ENCODE results near the gene RXFP4.
A peak's percentile ranks its signal among the peaks of the same experiment; 100 is the strongest.

RXFP4 gene

GRCh38 chr1:155954645-155955044, 13.2 kb downstream of the RXFP4 start:
- no peak for DNase-seq (ENCODE audit: low spot score)
- TF ChIP-seq, protein P1, sequence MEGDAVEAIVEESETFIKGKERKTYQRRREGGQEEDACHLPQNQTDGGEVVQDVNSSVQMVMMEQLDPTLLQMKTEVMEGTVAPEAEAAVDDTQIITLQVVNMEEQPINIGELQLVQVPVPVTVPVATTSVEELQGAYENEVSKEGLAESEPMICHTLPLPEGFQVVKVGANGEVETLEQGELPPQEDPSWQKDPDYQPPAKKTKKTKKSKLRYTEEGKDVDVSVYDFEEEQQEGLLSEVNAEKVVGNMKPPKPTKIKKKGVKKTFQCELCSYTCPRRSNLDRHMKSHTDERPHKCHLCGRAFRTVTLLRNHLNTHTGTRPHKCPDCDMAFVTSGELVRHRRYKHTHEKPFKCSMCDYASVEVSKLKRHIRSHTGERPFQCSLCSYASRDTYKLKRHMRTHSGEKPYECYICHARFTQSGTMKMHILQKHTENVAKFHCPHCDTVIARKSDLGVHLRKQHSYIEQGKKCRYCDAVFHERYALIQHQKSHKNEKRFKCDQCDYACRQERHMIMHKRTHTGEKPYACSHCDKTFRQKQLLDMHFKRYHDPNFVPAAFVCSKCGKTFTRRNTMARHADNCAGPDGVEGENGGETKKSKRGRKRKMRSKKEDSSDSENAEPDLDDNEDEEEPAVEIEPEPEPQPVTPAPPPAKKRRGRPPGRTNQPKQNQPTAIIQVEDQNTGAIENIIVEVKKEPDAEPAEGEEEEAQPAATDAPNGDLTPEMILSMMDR (IDR thresholded peaks at IDR 0.05; ENCODE audit: borderline replicate concordance, control extremely low read depth, extremely low read depth, insufficient read depth, missing control alignments): no peak
- in situ Hi-C loops (cut with MboI; ENCODE audit: low sequenced_read_pairs, unreplicated experiment): no loop called here

GRCh38 chr1:155957411-155957915, 16.0 kb downstream of the RXFP4 start:
- DNase-seq (ENCODE audit: low spot score): no peak
- TF ChIP-seq, protein P1 (IDR thresholded peaks at IDR 0.05; ENCODE audit: borderline replicate concordance, control extremely low read depth, extremely low read depth, insufficient read depth, missing control alignments): no peak
- in situ Hi-C loops (cut with MboI; ENCODE audit: low sequenced_read_pairs, unreplicated experiment): no loop called here

GRCh38 chr1:155960081-155960745, 18.8 kb downstream of the RXFP4 start:
- in situ Hi-C loops (cut with MboI; ENCODE audit: low sequenced_read_pairs, unreplicated experiment): no loop called here
- no peak for DNase-seq (ENCODE audit: low spot score)
- TF ChIP-seq, protein P1 (IDR thresholded peaks at IDR 0.05; ENCODE audit: borderline replicate concordance, control extremely low read depth, extremely low read depth, insufficient read depth, missing control alignments): no peak

- no peak for DNase-seq (ENCODE audit: low spot score)
- in situ Hi-C loops (cut with MboI; ENCODE audit: low sequenced_read_pairs, unreplicated experiment): no loop called here
These were observed 20.5 kb downstream of the RXFP4 start for GRCh38 chr1:155961937-155962336.

DNA sequence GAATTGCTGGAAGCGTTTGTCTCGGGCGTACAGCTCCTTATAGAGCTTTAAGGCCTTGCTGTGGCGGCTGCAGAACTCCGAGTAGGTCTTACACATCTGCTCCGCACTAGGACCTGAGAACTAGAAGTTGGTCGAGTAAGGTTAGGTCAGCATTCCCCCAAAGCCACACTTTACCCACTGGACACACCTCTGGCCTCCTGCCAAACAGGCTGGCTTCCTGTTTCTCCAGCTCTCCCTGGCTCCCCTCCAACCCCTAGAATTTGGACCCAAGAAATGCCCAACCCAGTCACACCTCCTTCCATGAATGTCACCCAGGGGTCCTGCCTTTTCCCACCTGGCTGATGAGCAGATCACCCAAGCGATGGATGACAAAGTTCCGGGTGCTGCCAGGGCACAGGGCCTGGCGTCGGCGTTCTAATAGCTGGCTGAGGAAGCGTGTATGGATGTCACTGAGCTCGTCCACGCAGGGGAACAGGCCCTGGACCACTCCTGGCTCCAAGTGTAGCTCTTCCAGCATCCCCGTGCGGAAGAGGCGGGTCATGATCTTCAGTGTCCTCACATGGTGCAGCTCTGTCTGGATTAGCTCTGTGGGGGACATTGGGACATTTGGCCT, 21.3 kb downstream of the RXFP4 start:
- in situ Hi-C loops (cut with MboI; ENCODE audit: low sequenced_read_pairs, unreplicated experiment): no loop called here
- no peak for DNase-seq (ENCODE audit: low spot score)
- TF ChIP-seq, protein P1 (IDR thresholded peaks at IDR 0.05; ENCODE audit: borderline replicate concordance, control extremely low read depth, extremely low read depth, insufficient read depth, missing control alignments): no peak

More at GRCh38 chr1:155961937-155962336, 20.5 kb downstream of the RXFP4 start:
- TF ChIP-seq, protein P1 (IDR thresholded peaks at IDR 0.05; ENCODE audit: borderline replicate concordance, control extremely low read depth, extremely low read depth, insufficient read depth, missing control alignments): peak; percentile 17

DNA sequence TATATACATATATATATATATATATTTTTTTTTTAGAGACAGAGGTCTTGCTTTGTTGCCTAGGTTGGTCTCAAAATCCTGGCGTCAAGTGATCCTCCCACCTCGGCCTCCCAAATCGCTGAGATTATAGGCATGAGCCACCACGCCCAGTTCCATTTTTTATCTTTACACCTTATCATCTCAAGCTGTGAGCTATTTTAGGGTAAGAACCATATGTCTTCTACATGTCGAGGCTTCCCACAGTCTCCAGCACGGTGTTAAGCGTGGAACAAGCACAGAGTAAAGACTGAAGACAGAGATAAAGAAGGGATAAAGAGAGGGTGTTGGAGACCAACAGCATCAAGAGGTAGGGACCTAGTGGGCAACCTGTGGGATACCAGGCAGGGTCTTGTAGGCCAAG, 22.8 kb downstream of the RXFP4 start:
- TF ChIP-seq, protein P1 (IDR thresholded peaks at IDR 0.05; ENCODE audit: borderline replicate concordance, control extremely low read depth, extremely low read depth, insufficient read depth, missing control alignments): no peak
- in situ Hi-C loops (cut with MboI; ENCODE audit: low sequenced_read_pairs, unreplicated experiment): no loop called here
- DNase-seq (ENCODE audit: low spot score): no peak
